HUES6 (cell line): ENCODE data around the gene UBE2N.
"Not testable (repeated sequence)": the region's sequence is repeated elsewhere in the genome, so short reads cannot be mapped to it uniquely, and the experiment has no call there.

ENCODE experiments used
- H3K27ac ChIP-seq: 2 replicates; pipeline ENCODE4 v1.7.0; 2013; ENCODE audit warnings: low read depth, mild to moderate bottlenecking, low read length, inconsistent platforms
- H3K27me3 ChIP-seq: 2 replicates; pipeline ENCODE4 v1.6.1; 2013; ENCODE audit warnings: low read length; ENCODE audit not compliant: control insufficient read depth, insufficient read depth
- H3K36me3 ChIP-seq: 2 replicates; pipeline ENCODE4 v1.6.1; 2013; ENCODE audit warnings: low read length; ENCODE audit not compliant: control insufficient read depth, insufficient read depth
- H3K4me1 ChIP-seq: 2 replicates; pipeline ENCODE4 v1.6.1; 2013; ENCODE audit warnings: low read length; ENCODE audit not compliant: control insufficient read depth, insufficient read depth
- H3K4me3 ChIP-seq: 2 replicates; pipeline ENCODE4 v1.5.1; 2013; ENCODE audit warnings: low read depth, low read length
- H3K9ac ChIP-seq: one replicate; pipeline ENCODE4 v1.6.1; 2013; ENCODE audit warnings: mild to moderate bottlenecking, low read length
- H3K9me3 ChIP-seq: 2 replicates; pipeline ENCODE4 v1.6.1; 2013; ENCODE audit warnings: low read depth, low read length; ENCODE audit not compliant: control insufficient read depth, insufficient read depth

The UBE2N gene

DNA sequence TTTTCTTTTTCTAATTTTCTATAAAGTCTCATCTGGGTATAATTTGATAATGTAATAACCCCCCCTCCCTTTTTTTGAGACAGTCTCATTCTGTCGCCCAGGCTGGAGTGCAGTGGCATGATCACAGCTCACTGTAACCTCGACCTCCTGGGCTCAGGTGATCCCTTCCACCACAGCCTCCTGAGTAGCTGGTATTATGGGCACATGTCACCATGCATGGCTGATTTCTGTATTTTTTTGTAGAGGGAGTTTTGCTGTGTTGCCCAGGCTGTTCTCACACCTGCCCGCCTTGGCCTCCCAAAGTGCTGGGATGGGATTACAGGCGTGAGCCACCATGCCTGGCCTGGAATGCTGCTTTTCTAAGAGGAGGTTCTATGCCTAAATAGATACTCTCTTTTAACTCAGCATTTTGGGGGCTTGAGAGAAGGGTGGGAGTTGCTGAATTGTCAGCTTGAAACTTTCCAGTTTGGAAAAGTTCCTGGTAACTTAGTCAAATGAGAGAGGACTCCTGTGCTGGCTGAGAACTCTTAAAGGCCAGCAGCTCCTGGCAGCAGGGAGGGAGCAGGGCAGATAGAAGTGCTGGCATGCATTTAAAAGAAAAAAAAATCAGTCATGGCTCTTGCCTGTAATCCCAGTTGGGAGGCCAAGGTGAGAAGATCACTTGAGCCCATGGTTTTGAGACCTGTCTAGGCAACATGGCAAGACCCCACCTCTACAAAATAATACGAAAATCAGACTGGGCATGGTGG, 51.0 kb downstream of the UBE2N start:
- no peak overlapping the region for H3K9ac ChIP-seq
- peak overlapping the region; percentile 23; the same call in 1 of the 2 replicates for H3K27ac ChIP-seq
- H3K4me3 ChIP-seq = no peak overlapping the region
- no peaks in the 10 kb centered on the region; the same call in 1 of the 2 replicates for H3K4me1 ChIP-seq
- no peaks in the 10 kb centered on the region for H3K27me3 ChIP-seq
- H3K9me3 ChIP-seq = no peaks in the 10 kb centered on the region
- H3K36me3 ChIP-seq = peaks cover 15% of the 10 kb centered on the region

DNA sequence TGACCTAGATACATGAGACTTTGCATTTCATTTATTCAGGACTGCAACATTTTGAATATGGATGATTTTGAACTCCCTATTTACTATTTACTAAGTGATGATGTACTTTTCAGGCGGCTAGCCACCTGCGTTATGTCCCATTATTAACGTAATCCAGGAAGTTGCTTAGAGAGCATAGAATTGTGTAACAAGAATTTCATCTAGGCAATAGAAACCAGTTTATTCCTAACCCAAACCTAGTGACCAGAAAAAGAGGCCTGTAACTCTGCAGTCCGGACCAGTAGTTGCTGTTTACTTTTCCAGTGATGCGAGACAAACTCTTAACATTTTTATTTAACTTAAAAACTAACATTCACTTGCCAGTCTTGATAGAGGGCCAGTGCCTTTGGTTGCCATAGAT, 51.7 kb downstream of the UBE2N start:
- no peak overlapping the region for H3K4me3 ChIP-seq
- H3K4me1 ChIP-seq = no peaks in the 10 kb centered on the region; the same call in 1 of the 2 replicates
- peaks cover 9% of the 10 kb centered on the region for H3K36me3 ChIP-seq
- H3K27ac ChIP-seq = no peak overlapping the region
- no peak overlapping the region for H3K9ac ChIP-seq
- no peaks in the 10 kb centered on the region for H3K9me3 ChIP-seq
- H3K27me3 ChIP-seq = no peaks in the 10 kb centered on the region

- Histone ChIP-seq H3K4me1 (peaks cover 1% of the 10 kb centered on the region), H3K27ac (no peak overlapping the region), H3K9me3 (no peaks in the 10 kb centered on the region), H3K27me3 (no peaks in the 10 kb centered on the region), H3K36me3 (peaks cover 9% of the 10 kb centered on the region), H3K4me3 (no peak overlapping the region), H3K9ac (no peak overlapping the region)
These were observed 54.0 kb downstream of the UBE2N start for GRCh38 chr12:93387780-93388179.

GRCh38 chr12:93381976-93382437, 59.7 kb downstream of the UBE2N start:
- not testable (repeated sequence) for H3K36me3 ChIP-seq, H3K27me3 ChIP-seq, H3K27ac ChIP-seq, H3K9me3 ChIP-seq, H3K9ac ChIP-seq
- H3K4me1 ChIP-seq = peaks cover 16% of the 10 kb centered on the region
- peak overlapping the region; percentile 99; the same call in 1 of the 2 replicates for H3K4me3 ChIP-seq

DNA sequence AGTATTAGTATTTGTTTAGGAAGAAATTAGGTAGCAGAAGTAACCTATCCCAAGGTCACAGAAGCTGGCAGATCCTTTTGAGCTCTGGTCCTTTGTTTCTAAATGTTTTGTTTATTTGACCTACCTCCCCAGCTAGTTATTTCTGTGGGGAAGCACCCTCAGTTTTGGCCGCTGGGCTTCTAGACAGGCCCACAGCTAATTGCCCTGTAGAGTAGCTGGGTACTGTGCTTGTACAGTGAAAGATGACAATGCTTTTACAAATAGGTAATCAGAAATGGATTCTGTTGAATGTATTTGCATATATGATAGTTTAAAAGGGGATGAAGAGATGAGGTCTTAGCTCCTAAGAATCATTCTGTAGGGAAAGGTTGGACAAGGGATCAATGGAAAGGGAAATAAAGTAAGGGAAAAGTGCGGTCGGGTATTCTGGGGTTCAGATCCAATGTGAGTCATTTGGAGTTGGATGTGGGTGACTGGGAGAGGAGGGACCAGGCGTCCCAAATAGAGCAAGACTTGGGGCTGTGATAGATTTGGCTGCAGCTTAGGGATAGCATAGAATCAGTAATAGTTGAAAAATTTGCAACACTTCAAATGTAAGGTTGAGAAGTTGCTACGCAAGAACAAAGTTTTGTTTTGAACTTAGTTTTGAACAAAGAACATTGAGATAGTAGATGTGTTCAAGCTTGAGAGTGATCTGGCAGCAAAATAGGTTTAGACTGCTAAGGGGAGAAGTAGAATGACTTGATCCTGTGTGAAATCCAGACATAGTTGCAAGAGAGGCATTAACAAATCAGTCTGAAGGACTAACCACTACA, 60.4 kb downstream of the UBE2N start:
- Histone ChIP-seq H3K27me3 (no peaks in the 10 kb centered on the region), H3K27ac (no peak overlapping the region), H3K36me3 (peaks cover 4% of the 10 kb centered on the region), H3K4me1 (peaks cover 22% of the 10 kb centered on the region), H3K9me3 (no peaks in the 10 kb centered on the region), H3K9ac (no peak overlapping the region), H3K4me3 (peak overlapping the region; percentile 99)

GRCh38 chr12:93380480-93381121, 61.1 kb downstream of the UBE2N start:
- no peak overlapping the region for H3K27ac ChIP-seq
- H3K4me1 ChIP-seq = peaks cover 29% of the 10 kb centered on the region
- peak overlapping the region; percentile 99 for H3K4me3 ChIP-seq
- peaks cover 4% of the 10 kb centered on the region for H3K36me3 ChIP-seq
- H3K9me3 ChIP-seq = no peaks in the 10 kb centered on the region
- no peaks in the 10 kb centered on the region for H3K27me3 ChIP-seq
- H3K9ac ChIP-seq = peak overlapping the region; percentile 32

- Histone ChIP-seq H3K36me3 (peaks cover 4% of the 10 kb centered on the region), H3K4me3 (peak overlapping the region; percentile 99), H3K9ac (peak overlapping the region; percentile 91), H3K4me1 (peaks cover 29% of the 10 kb centered on the region), H3K27me3 (no peaks in the 10 kb centered on the region), H3K9me3 (no peaks in the 10 kb centered on the region), H3K27ac (no peak overlapping the region)
These were observed 61.8 kb downstream of the UBE2N start for GRCh38 chr12:93379981-93380361.

GRCh38 chr12:93379326-93379980, 62.3 kb downstream of the UBE2N start:
- Histone ChIP-seq H3K9me3 (no peaks in the 10 kb centered on the region), H3K27ac (no peak overlapping the region), H3K4me1 (peaks cover 29% of the 10 kb centered on the region), H3K36me3 (peaks cover 4% of the 10 kb centered on the region), H3K27me3 (no peaks in the 10 kb centered on the region), H3K9ac (peak overlapping the region; percentile 91), H3K4me3 (peak overlapping the region; percentile 99)

GRCh38 chr12:93378998-93379325, 62.8 kb downstream of the UBE2N start:
- H3K9me3 ChIP-seq = no peaks in the 10 kb centered on the region
- H3K36me3 ChIP-seq = peaks cover 3% of the 10 kb centered on the region
- H3K4me3 ChIP-seq = peak overlapping the region; percentile 99
- no peaks in the 10 kb centered on the region for H3K27me3 ChIP-seq
- peaks cover 34% of the 10 kb centered on the region for H3K4me1 ChIP-seq
- H3K27ac ChIP-seq = peak overlapping the region; percentile 59; the same call in 1 of the 2 replicates
- H3K9ac ChIP-seq = peak overlapping the region; percentile 91

GRCh38 chr12:93378196-93378997, 63.4 kb downstream of the UBE2N start:
- H3K9me3 ChIP-seq, H3K27me3 ChIP-seq, H3K36me3 ChIP-seq: not testable (repeated sequence)
- Histone ChIP-seq H3K27ac (peak overlapping the region; percentile 59; the same call in 1 of the 2 replicates), H3K9ac (peak overlapping the region; percentile 91), H3K4me3 (peak overlapping the region; percentile 99), H3K4me1 (peaks cover 38% of the 10 kb centered on the region)
